Head of caudate nucleus (tissue), 42 donors: Measurements from ENCODE around the gene TNXB.

Source experiments
- DNase-seq, 42 donors: peaks; one replicate each; pipeline versions ENCODE4 v3.0.0 to v3.0.0-alpha.2; 2020 to 2021; ENCODE audit warnings: mixed read lengths in 7 of 42
- intact Hi-C: fragments of 100-400 bp; cut with DNase I; formaldehyde crosslinking; loops from one replicate; pipeline ENCODE4 v1.15.0; 2022

The TNXB gene, protein sequence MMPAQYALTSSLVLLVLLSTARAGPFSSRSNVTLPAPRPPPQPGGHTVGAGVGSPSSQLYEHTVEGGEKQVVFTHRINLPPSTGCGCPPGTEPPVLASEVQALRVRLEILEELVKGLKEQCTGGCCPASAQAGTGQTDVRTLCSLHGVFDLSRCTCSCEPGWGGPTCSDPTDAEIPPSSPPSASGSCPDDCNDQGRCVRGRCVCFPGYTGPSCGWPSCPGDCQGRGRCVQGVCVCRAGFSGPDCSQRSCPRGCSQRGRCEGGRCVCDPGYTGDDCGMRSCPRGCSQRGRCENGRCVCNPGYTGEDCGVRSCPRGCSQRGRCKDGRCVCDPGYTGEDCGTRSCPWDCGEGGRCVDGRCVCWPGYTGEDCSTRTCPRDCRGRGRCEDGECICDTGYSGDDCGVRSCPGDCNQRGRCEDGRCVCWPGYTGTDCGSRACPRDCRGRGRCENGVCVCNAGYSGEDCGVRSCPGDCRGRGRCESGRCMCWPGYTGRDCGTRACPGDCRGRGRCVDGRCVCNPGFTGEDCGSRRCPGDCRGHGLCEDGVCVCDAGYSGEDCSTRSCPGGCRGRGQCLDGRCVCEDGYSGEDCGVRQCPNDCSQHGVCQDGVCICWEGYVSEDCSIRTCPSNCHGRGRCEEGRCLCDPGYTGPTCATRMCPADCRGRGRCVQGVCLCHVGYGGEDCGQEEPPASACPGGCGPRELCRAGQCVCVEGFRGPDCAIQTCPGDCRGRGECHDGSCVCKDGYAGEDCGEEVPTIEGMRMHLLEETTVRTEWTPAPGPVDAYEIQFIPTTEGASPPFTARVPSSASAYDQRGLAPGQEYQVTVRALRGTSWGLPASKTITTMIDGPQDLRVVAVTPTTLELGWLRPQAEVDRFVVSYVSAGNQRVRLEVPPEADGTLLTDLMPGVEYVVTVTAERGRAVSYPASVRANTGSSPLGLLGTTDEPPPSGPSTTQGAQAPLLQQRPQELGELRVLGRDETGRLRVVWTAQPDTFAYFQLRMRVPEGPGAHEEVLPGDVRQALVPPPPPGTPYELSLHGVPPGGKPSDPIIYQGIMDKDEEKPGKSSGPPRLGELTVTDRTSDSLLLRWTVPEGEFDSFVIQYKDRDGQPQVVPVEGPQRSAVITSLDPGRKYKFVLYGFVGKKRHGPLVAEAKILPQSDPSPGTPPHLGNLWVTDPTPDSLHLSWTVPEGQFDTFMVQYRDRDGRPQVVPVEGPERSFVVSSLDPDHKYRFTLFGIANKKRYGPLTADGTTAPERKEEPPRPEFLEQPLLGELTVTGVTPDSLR (N-terminal part only)

DNA sequence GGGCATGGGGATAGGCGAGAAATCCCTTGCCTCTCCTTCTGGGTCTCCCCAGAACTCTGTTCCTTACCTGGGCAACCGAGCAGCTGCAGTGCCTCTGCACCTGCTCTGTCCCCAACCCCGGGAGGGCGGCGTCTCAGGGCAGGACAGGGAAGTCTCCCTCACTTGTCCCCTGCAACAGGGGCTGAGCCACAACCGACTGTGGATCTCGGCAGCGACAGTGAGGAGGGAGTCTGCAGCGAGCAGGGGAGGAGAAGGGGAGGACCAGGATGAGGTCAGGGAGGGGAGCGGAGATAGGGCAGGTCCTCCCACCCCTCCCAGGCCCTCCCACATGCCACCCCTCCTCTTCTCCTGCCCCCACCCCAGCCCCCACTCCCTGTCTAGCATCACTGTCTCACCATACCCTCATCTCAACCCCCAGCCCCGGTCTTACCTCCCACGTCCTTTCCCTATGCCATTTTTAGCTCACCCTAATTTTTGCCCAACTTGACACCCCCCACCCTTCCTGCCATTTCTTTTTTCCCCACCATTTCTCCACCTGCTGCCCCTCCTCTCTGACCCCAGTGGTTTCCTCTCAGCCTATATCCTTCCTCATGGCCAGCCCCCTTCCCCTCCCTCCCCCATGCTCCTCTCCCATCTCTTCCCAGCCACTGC is at the start of gene TNXB:
Gene TNXB (minus strand): TSS at position 225 of the 651 bp plus-strand sequence. CDS start 11,140 bp downstream, outside the sequence.
- intact Hi-C loops = no loop called here
- DNase-seq = no peak

DNA sequence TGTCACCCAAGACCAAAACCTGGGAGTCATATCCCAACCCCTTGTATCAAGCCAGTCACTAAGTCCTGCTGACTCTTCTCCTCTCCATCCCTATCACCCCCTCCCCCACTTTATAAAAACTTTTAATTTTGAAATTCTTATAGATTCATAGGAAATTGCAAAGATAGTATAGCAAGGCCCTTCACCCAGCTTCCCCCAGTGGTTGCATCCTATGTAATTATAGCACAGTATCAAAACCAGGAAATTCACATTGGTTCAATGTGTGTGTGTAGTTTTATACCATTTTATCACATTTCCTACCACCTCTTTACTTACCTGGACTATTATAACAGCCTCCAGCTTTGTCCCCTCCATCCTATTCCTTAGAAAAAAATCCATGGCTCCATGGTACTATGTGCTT is 48.9 kb upstream of the TNXB start:
- intact Hi-C loops = no loop called here
- DNase-seq = no peak

DNA sequence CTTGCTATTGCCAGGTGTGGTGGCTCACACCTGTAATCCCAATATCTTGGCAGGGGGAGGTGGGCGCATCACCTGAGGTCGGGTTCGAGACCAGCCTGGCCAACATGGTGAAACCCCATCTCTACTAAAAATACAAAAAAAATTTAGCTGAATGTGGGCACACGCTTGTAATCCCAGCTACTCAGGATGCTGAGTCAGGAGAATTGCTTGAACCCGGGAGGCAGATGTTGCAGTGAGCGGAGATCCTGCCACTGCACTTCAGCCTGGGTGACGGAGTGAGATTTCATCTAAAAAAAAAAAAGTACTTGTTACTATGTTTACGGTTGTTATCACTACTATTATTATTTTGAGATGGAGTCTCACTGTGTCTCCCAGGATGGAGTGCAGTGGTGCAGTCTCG is 47.8 kb upstream of the TNXB start:
- intact Hi-C loops = no loop called here
- no peak for DNase-seq

DNA sequence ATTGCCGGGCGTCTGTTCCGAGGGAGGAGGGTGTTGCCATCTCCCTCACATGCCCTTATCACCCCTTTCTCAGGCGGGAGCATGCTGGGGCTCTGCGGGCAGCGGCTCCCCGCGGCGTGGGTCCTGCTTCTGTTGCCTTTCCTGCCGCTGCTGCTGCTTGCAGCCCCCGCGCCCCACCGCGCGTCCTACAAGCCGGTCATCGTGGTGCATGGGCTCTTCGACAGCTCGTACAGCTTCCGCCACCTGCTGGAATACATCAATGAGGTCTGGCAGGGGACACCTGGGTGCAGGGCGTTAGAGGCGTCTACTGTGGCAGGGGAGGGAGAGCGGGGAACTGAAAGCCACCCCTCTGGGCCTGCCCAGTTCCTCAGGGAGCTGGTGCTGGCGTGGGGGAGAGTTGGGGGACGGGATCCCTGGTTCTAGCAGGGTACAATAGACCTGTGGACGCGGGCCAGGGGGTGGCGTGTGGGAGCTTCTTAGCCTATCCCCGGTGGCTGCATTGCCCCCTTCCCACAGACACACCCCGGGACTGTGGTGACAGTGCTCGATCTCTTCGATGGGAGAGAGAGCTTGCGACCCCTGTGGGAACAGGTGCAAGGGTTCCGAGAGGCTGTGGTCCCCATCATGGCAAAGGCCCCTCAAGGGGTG is 45.5 kb upstream of the TNXB start:
- peak in 39 of 42 donors; percentile 31 to 78 (median 57) for DNase-seq
- intact Hi-C loops = loop anchor here (2.0 kb wide), 1 partner anchor 28 kb away; no protein-coding TSS in a partner anchor

DNA sequence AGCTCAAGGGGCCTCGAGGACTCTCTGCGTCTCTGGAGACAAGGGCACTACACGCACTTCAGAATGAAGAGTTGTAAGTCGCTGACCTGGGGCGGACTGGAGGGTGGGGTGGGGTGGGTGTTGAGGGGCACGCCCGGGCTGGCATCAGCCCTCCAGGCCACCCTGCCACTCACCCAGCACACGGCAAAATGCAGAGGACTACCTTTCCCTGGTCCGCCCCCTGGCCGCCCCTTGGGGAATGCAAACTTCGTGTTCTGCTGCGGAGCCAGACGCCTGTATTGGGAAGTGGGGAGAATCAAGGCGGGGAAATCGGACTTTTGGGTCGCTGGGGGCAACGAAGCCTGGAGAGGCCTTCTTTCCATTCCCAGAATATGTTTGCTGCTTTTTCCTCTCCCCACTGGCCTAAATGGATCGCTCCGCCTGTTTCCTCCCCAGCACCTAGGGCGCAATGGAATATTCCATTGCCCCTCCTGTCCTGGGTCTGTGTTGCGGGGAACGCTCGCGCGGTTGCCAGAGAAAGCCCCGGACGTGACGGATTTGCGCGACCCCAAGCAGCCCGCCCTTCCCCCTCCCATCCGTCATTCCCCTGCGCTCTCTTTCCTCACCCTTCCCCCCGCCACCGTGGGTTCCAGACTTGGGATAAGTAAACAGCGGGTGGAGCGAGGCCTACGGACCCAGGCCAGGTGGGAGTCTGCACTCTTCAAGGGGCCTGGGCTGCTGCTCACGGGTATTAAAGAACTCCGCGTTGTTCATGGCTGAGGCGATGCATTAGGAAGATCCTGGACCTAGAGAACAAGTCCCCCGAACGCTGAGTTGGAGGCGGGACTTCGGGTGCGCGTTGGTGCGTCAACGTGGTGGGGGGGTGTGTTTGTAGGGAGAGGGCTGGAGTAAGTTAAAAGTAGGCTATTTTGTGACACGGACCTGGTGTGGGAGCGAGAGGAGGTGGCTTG is 44.7 kb upstream of the TNXB start, which contains the start of gene PPT2:
Gene PPT2 (plus strand): TSS at position 578 of the 950 bp plus-strand sequence. CDS start 454 bp downstream, outside the sequence.
- peak; percentile 76 to 96 (median 92) for DNase-seq
- intact Hi-C loops = loop anchor here (2.0 kb wide), 1 partner anchor 27 kb away; no protein-coding TSS in a partner anchor

DNA sequence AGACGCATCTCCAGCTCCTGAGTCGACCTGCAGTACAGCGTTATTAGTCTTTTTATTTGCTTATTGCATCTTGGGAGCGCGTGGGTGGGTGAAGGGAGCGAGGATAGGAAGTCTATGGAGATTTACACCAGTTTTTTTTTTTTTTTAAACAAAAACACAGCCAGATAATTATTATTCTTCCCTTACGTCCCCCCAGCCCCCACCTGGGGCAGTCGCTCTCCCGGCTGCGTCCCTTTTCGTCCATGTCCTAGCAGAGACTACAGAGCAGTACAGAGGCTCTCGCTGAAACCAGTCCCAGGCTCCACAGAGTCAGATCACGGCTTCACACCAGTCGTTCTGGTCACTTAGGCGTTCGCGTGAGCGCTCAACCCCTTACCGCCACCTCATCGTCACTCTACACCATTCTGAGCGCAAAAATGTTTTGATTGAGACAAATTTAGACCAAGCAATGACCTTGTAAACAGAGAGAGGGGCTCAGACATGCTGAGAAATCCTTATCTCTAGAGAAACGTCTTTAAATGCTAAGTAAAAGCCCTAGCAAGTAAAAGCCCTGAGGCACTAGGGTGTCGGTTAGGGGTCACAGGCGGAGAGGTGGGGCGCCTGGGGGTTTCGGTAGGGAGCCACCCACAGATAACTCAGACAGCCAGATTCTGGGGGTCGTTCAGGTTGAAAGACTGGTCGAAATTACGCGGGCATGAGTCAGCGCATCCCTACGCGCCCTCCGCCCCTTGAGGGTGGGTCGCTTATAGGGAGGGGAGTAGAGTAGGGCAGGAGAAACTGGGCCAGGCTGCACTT is 43.8 kb upstream of the TNXB start:
- intact Hi-C loops = no loop called here
- DNase-seq = peak in 17 of 42 donors; percentile 20 to 65 (median 44)

DNA sequence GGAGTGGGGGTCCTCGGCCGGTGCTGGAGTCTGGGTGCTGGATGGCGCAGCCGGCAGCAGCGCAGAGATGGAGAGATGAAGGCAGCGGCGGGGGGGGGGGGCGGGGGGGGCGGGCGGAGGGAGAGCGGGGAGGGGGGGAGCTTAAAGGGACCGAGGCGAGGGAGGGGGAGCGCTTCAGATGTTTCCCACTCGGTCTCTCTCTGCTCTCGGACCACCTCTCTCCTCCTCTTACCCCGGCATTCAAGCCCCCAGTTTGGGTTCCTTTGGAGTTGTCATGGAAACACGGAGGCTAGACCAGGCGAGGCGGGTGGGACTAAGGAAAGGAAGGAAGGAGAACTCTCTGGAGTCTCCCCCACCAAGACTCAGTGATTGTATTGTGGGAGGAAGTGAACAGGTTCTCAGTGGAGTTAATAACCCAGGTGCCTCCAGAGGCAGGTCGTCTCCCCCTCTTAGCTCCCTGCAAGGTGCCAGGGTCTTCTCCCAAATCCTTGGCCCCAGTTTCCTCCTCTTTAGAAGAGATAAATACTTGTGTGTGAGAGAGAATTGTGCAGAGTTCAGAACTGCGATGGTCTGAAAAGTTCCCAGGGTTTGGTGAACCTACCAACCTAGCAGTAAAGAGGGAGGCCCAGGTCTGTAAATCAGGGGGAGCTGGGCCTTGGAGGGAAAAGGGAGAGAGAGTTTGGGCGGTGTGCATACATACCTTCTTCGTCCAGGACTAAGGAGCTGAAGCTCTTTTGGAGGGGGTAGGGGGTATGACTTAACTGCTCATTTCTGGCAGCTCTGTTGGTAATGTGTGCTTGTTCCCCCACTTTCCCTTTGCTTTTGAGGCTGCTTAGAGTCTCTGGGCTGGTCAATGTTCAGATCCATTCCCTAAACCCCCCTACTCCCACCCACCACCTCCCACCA is 43.0 kb upstream of the TNXB start, which contains the start of gene PRRT1:
Gene PRRT1 (minus strand): TSS at position 77 of the 906 bp plus-strand sequence. CDS start 112 bp downstream, outside the sequence.
- intact Hi-C loops = no loop called here
- peak in 36 of 42 donors; percentile 22 to 78 (median 54) for DNase-seq

DNA sequence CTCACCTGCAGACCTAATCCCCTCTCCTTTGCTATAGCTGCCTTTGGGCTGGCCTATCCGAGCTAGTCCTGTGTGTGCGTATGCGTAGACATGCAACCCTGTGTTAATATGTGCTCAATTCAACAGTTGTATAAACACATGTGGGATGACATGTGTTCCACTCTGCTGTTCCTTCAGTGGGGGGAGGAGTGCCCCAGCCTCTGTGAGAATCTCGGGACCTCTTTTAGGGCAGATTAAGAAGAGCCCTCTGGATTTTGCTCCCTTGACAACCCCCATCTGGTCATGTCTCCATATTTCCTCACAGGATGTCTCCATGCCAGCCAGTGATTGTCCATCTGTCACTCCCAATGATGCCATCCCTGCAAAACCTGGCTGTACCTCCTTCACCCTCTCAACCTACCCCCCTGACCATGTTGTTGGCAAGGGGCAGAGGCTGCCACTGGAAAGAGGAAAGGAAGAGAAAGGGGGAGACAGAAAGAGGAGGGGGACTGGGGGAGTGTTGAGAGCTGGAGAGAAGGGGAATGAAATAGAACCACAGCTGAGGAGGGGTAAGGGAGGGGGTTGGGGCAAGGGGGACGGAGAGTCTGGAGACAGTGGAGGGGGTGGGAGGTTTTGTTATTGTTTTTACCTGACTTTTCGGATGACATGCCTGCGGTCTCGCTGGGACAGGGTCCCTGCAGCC is 42.2 kb upstream of the TNXB start:
- peak in 12 of 42 donors; percentile 23 to 66 (median 50) for DNase-seq
- intact Hi-C loops = no loop called here

DNA sequence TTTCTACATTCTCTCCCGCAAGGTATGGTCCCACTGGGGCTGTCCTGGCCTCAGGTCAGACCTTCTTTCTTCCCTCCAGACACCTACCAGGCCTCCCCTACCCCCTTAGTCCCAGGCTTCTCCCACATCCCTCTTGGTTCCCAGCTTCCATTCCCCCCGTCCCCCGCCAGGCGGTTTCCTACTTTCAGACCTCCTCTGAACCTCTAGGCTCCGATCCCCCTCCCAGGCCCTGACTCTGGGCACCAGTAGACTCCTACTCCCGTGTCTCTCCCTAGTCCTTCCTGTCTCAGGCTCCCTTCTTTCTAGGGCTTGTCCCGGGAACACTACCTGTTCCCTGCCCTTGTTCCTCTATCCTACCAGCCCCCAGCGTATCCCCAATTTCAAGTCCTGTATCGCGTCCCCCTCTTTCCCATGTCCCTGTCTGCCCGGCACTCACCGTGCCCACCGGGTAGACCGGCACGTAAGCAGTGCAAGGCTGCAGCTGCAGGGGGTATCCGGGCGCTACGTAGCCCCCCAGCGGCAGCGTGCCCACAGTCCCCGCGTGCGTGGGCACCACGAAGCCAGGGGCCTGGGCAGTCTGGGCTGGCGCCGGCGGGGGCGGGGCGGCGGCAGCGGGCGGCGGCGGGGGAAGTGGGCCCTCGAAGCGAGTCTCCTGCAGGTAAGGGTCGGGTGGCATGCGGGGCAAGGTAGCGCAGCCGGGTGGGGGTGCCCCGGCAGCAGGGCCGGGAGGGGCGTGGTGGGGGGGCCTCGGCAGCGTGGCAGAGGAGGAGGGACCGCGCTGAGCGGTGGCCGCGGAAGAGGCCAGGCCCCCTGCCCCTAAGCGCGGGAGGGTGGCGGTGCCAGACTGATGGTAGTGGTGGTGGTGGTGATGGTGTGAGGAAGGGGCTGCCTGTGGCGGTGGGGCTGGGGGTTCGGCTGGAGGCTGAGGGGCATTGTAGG is 41.1 kb upstream of the TNXB start:
- intact Hi-C loops = no loop called here
- peak in 1 of 42 donors; percentile 21 for DNase-seq

DNA sequence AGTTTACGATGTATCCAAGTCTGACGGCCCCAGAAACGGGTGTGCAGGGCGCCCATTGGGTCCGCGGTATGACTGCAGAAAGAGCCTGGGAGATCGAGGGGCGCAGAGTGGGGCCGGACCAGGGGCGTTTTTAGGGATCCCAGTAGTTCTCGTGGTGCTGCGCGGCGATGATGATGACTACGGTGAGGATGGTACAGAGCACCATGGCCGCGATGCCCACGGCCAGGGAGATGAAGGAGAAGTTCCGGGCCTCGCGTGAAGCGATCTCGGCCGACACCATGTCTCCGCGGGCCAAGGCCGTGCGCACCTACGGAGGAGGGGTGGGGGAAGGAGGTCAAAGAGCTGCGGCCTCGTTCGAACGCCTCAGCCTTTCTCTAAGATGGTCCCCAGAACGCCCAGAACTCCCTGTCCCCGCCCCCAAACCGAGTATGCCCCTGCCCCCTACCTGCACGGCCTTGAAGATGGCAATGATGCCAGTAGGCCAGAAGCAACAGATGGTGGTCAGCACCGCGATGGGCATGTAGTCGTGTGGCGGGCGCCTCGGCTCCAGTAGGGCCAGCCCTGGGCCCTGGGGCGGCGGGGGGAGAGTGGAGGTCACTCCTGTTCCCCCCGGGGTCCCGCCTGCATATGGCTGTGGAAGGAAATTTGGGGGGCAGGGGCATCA is 40.1 kb upstream of the TNXB start:
- intact Hi-C loops = no loop called here
- DNase-seq = no peak

DNA sequence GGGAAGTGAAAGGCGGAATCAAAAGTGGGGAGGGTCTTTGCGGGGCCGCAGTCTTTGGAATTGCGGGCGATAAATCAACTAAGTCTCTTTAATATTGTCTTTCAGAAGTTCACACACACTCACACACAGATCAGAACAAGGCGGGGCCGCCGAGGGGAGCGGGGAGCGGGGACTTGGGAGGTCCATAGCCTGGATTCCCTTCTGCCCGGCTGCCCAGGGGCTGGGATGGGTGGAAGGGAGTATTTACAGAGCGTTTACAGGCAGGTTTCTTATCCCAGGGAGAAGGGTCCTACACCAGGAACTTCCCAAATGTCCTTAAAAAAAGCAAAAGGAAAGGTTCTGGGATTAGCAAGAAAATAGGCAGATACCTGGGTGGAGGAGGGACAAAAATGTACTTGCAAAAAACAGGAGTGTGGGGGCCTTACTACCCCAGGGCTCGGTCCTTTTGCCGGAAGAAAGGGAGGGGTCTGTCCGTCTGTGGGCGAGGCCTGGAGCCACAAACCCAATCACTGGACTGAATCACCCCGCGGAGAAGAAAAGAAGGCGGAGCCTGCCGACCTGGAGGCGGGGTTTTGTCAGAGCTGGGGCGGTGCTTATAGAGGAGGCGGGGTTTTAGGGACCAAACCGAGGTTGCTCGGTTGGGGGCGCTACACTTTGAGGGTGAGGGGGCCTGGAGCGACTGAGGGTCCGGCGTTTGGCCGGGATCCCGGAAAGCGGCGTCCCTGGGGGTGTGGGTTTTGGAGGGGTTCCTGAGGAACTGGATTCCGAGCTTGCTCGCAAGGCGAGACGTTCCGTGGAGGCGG is 39.4 kb upstream of the TNXB start:
- intact Hi-C loops = no loop called here
- DNase-seq = peak in 22 of 42 donors; percentile 43 to 74 (median 56)
